HuH-7 (cell line): ENCODE results near the gene IGF1.
"Not testable (repeated sequence)": the region's sequence is repeated elsewhere in the genome, so short reads cannot be mapped to it uniquely, and the experiment has no call there.

ENCODE experiments used
- DNase-seq: peaks from one replicate; pipeline ENCODE4 v3.0.0; 2011; ENCODE audit warnings: low spot score

IGF1 gene

DNA sequence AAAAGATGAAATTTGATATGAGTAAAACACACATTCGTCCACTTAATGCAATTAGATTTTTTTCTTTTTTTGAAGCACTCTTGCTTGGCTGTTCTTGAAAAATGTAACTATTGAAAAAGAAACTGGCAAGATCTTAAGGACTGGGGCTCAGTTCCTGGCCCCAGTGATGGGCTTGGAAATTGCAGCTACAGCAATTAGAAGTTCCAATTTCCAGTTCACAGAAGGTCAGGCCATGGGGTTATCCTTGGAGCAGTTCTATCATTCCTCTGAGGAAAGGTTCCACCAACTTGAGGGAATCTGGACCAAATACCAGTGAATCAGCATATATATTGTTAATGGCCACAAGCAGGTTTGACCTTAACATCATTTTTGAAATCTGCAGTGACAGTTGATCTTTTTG lies 18.9 kb downstream of the IGF1 start:
- no peak for DNase-seq

DNA sequence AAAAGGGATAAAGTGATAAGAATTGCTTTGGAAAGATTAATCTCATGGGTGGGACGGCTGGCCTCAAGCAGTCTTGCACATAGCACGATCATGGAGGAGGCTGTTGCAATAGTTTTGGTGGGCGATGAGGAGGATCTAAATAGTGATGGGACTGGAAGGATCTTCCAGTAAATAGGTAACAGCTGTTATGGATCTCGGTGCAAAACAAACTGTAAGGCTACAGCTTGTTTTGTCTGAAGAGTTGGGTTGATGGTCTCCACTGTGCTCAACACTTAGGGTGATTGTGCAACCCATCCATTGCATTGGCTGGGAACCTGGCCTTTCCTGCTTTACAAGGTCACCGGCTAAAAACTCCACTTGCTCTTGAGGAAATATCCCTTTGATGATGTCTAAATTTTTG lies 21.0 kb downstream of the IGF1 start:
- DNase-seq, result peak; percentile 19

DNA sequence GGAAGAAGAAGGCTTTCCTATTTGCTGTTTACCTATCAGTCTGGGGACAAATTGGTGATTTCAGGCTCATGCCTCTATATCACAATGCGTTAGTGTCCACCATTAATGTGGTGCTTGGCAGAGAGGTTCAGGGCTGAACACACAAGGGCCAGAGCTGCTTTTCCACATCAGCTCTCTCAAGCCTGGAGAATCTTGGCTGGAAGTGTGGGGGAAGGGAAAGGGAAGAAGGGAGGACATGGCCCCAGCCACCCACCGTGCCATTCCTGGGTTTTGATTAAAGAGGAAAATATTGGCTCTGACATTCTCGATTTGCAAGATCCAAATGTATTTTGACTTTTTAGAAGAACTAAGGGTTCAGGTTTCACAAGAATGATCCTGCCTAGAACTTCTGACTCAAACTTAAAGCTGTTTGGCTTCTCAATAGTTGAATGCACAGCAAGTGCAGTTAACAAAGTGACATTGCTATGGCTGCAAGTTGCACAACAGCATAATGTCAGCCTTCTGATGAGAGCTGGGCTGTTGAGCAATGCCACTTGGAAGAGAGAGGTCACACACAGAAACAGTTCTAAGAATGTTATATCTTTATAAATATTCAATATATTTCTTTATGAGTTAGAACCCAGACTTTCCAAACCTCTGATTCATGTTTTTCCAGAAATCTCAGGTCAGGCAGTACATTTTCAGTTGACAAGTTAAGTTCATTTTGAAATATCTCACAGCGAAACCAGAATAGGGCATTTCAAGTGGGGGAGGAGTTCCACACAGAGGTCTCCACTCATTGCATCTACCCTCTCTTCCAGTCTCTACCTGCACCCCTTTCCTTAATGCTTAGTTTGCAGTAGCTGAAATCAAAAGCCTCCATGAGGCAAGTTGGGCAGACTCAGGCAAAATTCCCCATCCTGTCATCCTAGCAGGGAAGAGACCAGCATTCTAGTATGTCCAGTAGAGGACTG lies 25.3 kb downstream of the IGF1 start:
- DNase-seq, result peak; percentile 63

DNA sequence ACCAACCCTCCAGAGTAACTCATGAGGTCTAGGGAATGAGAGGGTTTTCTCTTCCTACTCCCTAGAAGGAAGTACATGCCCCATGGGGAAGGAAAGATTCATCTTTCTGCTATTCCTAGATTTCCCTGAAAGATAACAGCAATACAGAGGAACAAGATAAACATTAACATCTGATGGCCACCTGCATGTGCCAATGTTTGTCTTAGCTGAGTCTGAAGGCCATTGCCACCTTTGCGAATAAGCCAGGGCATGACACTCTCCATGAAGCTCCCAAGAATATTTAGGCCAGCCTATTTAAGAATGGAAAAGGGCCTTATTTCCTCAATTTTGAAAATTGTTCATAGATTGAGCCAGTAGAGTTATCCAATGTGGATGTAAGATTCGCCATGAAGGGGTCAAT lies 26.0 kb downstream of the IGF1 start:
- no peak for DNase-seq

- DNase-seq, result no peak
Observed at GRCh38 chr12:102452605-102453004, 27.8 kb downstream of the IGF1 start.

DNA sequence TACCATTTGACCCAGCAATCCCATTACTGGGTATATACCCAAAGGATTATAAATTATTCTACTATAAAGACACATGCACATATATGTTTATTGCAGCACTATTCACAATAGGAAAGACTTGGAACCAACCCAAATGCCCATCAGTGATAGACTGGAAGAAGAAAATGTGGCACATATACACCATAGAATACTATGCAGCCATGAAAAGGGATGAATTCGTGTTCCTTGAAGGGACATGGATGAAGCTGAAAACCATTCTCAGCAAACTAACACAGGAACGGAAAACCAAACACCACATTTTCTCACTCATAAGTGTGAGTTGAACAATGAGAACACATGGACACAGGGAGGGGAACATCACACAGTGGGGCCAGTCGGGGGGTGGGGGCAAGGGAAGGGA lies 31.3 kb downstream of the IGF1 start:
- not testable (repeated sequence) for DNase-seq

DNA sequence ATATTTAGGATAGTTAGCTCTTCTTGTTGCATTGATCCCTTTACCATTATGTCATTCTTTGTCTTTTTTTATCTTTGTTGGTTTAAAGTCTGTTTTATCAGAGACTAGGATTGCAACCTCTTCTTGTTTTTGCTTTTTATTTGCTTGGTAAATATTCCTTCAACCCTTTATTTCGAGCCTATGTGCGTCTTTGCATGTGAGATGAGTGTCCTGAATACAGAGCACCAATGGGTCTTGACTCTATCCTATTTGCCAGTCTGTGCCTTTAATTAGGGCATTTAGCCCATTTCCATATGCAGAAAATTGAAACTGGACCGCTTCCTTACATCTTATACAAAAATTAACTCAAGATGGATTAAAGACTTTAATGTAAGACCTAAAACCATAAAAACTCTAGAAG lies 32.9 kb downstream of the IGF1 start:
- not testable (repeated sequence) for DNase-seq

GRCh38 chr12:102444707-102445106 lies 35.7 kb downstream of the IGF1 start:
- DNase-seq, result no peak

DNA sequence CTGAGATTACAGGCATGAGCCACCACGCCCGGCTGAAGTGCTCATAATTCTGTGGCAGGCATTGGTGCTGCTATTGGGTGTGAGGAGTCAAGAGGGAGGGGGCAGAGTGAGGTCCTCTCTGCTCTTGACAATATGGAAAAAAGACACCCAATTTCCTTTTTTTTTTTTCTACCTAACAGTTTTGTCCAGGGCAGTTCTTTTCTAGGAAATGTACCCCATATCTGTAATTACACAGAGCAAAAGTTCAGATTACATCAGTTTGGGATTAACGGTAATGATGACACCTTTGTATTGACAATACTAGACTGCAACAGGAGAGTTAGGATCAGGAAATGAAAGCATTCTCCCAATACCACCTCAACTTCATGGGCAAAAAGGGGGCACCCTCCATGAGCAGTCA lies 36.3 kb downstream of the IGF1 start:
- no peak for DNase-seq

DNA sequence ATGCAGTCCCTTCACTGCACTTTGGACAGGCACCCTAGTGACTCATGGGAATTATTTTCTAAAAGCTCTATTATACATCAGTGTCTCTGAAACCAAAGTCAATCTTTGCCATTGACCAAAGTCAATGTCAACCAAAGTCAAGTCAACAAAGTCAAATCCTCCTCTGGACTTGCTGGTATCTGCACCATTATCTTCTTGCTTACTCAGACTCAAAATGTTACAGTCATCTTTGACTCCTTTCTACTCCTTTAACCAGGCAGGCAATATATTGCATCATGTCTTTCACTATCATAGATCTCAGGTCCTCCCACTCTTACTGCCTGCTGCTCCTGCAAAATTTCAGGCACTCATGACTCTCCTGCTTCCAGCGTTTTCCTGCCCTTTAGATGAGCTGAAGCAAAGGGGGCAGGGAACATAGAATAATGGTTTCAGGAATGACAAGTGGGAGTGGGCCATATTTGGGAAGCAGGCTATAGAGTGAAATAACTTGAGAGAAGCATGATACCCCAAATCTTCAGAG lies 39.2 kb downstream of the IGF1 start:
- peak; percentile 17 for DNase-seq

DNA sequence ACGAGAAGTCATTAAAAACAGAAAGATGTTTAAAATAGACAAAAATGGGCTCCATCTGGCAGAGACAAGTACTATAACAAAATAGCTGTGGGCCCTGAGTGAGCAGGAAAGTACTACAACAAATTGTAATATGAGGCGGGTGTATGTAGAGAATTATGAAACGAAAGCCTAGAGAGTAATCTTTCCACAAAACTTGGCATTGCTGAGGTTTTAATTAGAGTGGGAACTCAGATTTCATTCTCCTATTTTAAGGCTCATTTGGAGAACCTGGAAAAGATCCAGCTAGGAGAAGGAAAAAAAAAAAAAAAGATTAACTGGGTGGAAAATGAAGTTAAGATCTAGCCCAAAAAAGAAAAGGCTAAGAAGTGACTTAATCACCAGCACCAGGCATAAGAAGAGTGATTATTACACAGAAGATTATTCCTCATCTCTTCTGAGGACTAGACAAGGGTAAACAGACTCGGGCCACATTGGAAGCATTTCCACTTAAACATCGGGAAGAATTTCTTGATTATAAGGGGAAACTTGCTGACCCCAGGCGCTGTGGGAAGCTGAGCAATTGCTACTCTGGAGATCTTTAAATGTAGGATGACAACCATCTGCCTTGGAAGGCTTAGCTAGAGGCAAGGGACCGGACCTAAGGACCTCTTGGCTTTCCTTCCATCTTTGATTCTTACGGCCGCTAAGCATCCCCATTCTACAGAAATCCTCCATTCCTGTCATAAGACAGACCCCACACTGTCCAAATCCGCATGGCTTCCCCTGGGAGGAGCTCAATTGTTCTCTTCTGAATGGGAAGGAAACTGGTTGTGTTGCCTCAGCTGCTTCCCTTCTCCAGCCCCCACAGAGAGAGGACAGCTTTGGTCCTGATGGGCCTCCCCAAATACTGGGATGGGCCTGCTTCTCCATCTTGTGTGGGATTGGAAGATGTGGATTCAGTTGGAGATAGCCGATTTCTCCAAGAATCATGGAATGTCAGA lies 40.6 kb downstream of the IGF1 start:
- DNase-seq, result no peak

DNA sequence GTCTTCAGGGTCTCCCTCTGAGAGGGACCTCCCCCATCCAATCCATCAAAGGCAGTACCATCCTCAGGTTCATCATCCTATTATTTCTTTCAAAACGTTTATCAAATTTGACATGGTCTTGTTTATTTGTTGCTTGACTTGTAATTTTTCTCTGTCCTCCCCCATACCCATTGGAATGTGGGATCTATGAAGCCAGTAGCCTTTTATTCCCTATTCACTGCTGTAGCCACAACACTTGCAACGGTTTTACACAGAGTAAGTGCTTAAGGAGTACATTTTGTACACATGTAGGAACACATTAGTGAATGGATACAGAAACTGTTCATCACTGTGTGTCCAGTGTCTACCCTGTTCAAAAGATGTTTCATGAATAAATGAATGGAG lies 41.5 kb downstream of the IGF1 start:
- no peak for DNase-seq

GRCh38 chr12:102438047-102438826 lies 42.1 kb downstream of the IGF1 start:
- DNase-seq, result no peak

GRCh38 chr12:102437511-102437910 lies 42.9 kb downstream of the IGF1 start:
- no peak for DNase-seq

GRCh38 chr12:102436867-102437266 lies 43.5 kb downstream of the IGF1 start:
- DNase-seq, result no peak

DNA sequence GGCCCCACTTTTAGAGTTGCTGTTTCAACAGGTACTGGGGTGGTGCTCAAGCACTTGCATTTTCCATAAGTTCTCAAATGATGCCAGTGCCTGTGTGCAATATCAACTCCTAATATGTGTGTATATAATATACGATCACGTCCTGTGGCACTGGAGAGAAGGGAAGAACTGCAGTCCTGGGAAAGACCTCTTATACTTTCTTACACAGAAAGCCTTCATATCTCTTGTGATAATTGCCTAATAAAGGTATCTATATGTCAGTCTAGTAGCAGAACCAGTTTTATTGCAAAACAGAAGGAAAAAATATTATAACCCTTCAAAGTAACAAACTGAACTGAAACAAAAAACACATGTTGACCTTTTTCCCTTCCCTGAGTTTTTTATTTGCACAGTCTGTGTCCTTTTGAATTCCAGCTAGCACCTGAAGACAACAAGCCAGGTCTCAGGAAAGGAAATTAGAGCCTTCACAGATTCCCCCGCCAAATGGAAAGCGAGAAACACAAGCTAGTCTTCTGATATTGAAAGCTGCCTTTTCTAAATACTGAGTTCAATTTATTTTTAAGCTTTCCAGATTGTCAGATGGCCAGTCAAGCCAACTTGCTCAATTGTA lies 44.4 kb downstream of the IGF1 start:
- DNase-seq, result no peak

DNA sequence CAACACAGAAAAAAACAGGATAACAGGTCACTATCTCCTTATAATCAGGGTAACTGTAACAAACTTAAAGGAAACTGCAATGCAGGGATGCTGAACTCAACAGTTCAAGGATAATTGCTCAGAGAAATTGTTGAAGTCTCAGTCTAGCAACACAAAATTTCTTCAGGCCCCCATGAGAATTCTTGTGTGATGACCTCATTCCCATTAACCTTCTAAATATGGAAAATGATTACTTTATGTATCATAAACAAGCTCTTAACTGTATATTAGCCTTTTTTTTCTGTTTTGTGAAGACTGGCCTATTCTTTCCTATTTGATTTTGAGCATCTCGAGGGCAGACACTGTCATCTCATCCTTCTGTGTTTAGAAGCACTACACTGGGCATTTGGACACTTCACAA lies 47.1 kb downstream of the IGF1 start:
- no peak for DNase-seq

DNA sequence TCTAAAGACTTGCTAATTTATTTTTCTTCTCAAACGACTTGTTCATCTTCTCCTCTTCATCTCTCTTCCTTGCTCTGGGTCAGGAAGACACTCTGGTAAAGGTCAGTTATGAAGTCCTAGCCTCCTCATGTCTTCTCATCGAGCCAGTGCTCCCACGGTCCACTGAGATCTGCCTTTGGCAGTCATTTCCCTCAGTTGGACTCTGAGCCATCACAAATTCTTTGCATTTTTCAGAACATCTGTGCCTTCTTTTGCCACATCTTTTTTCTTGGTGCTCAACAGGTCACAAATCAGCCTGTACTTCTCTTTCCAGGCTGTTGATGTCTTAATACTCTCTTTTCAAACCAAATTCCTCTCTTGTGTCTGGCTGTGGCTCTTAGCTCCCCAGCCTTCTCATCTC lies 49.7 kb downstream of the IGF1 start:
- DNase-seq, result no peak

DNA sequence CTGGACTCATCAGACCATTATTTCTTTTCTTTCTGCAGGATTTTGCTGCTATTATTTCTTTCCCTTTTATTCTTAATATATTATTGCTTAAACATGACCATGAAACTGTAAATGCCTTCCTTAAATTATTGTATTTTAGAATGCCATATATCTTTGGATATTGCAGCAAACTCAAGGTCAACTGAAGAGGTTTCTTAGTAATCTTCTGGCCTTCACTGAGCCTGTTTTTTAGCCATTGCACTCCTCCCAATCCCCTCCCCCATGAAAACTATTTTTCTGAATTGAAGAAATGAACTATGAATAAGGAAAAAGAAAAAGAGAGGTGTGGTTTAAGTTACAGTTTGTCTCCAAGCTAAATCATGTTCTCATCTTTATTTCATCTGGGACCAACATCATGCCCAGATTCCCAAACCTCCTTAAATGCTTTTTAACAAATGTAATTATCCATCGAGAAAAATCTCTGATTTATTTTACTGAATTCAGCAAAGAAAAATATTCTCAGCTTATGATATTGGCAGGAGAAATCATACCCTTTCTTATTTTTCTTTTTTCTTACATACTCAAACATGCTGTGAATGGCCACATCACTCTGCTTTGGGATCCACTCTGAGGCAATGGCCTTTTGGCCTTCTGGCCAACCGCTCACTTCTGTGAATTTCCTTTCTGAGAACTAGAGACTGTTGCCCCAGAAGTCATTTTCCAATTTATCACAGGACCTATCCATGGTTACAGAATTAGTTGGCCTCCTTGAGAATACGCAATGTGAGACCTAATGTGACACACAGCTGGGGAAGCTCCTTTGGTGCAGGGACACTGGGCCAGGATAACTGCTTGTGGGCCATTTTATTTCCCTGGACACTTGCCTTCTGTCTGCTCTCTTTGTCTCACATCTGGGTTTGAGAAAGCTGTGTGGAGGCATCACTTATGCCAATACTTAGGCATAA lies 50.9 kb downstream of the IGF1 start:
- no peak for DNase-seq

DNA sequence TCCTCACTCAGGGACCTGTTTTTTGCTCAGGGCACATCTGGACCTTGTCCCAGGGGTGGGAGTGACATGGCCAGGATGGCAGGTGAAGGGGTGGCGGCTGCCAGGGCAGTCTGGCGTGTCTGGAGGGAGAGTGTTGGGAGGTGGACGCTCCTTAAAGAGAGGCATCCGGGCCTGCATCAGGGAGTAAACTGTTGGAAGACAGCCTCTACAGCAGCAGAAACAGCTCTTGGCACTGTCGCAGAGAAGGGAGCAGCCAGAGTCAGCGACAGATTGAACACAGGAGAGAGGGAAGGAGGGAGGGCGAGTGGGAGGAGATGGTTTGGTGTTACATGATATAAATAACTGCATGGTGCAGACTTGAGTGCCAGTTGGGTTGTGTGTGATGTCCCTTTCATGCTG lies 52.8 kb downstream of the IGF1 start:
- DNase-seq, result no peak
